ENCODE measurements around the gene THOC7.
A peak's percentile ranks its signal among the peaks of the same experiment; 100 is the strongest.

Gene THOC7

GRCh38 chr3:63830526-63830925 is 33.1 kb downstream of the THOC7 start:
- no peak for TF ChIP-seq POLR2AphosphoS5 (IDR thresholded peaks at IDR 0.05; ENCODE audit: low read depth, low read length)
- TF ChIP-seq POLR2A (IDR thresholded peaks at IDR 0.05; ENCODE audit: low read depth, low read length): no peak
- FAIRE-seq: no peak
- DNase-seq (ENCODE audit: insufficient read length): no peak

DNA sequence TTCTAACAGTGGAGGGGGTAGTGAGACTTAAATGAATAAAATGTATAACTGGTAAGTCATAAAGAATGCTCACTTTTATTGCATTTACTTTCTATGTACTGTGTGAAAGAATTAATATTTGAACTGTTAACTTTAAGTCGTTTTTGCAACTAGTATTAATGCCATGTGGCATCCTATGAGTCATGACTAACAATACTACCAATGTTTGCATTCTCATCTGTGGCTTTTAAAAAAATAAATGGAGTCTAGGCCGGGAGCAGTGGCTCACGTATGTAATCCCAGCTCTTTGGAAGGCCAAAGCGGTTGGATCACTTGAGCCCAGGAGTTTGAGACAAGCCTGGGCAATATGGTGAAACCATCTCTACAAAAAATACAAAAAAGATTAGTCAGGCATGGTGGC is 39.3 kb downstream of the THOC7 start:
- no peak for DNase-seq (ENCODE audit: insufficient read length)
- TF ChIP-seq TAF1 (IDR thresholded peaks at IDR 0.05; ENCODE audit: borderline replicate concordance, low read depth, low read length) (no peak), POLR2A (IDR thresholded peaks at IDR 0.05; ENCODE audit: low read depth, low read length) (no peak), POLR2AphosphoS5 (IDR thresholded peaks at IDR 0.05; ENCODE audit: low read depth, low read length) (no peak)
- FAIRE-seq: no peak

DNA sequence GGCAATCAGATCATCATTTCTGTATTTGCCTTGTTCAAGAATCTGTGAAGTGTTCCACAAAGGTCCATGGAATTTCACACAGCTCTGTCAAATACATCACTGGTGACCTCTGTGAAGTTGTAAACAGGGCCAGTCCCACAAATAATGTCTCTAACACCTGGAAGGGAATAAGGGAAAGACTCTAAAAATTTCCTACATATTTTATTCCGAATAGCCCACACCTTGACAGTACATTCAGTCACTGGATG is 44.5 kb downstream of the THOC7 start, which contains the start of gene C3orf49:
TSS of gene C3orf49 (plus strand) at position 149 of the 248 bp plus-strand sequence. CDS start 173 bp downstream, outside the sequence.
- TF ChIP-seq POLR2A (IDR thresholded peaks at IDR 0.05; ENCODE audit: low read depth, low read length) (no peak), POLR2AphosphoS5 (IDR thresholded peaks at IDR 0.05; ENCODE audit: low read depth, low read length) (no peak), TAF1 (IDR thresholded peaks at IDR 0.05; ENCODE audit: borderline replicate concordance, low read depth, low read length) (no peak)
- FAIRE-seq: no peak
- no peak for DNase-seq (ENCODE audit: insufficient read length)

DNA sequence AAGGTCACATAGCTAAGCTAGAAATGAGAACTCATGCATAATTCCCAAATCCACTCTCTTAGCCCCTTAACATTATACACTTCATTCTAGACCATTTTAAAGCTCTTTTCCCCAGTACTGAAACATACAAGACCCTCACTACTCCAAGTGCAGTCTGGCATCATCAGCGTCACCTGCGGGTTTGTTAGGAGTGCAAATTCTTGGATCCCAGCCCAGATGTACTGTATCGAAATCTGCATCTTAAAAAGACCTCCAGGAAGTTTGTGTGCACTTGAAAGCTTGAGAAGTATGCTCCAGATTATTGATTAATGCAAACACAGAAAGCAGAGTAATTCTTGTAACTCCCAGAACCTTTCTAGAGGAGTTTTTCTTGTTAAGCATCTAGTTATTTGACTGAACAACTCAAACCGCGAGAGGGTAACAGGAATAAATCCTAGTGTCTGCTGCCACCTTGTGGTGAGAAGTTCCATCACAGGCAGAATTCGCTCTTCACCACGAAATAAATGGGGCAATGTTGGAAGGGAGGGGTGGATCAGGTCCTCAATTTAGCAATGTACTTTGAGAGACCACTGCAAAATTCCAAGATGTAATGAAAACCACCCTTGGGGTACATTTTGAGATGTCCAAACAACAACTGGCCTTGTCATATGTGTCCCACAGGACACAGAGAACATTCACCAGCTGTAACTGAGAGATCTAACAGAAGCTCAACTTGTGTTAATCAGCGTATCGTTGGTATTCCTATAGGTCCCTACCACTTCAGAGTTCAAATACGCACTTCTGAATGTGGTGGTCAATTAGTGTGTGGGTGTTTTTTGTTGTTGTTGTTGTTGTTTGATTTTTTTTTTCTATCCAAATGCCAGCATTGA is 45.1 kb downstream of the THOC7 start:
- no peak for TF ChIP-seq TAF1 (IDR thresholded peaks at IDR 0.05; ENCODE audit: borderline replicate concordance, low read depth, low read length)
- no peak for TF ChIP-seq POLR2AphosphoS5 (IDR thresholded peaks at IDR 0.05; ENCODE audit: low read depth, low read length)
- TF ChIP-seq POLR2A (IDR thresholded peaks at IDR 0.05; ENCODE audit: low read depth, low read length): no peak
- DNase-seq (ENCODE audit: insufficient read length) (peak; percentile 19), FAIRE-seq (peak; percentile 98)

- FAIRE-seq (no peak), DNase-seq (ENCODE audit: insufficient read length) (no peak)
- TF ChIP-seq POLR2AphosphoS5 (IDR thresholded peaks at IDR 0.05; ENCODE audit: low read depth, low read length): no peak
- TF ChIP-seq POLR2A (IDR thresholded peaks at IDR 0.05; ENCODE audit: low read depth, low read length): no peak
- no peak for TF ChIP-seq TAF1 (IDR thresholded peaks at IDR 0.05; ENCODE audit: borderline replicate concordance, low read depth, low read length)
Measured at GRCh38 chr3:63817225-63817624, 46.4 kb downstream of the THOC7 start.

DNA sequence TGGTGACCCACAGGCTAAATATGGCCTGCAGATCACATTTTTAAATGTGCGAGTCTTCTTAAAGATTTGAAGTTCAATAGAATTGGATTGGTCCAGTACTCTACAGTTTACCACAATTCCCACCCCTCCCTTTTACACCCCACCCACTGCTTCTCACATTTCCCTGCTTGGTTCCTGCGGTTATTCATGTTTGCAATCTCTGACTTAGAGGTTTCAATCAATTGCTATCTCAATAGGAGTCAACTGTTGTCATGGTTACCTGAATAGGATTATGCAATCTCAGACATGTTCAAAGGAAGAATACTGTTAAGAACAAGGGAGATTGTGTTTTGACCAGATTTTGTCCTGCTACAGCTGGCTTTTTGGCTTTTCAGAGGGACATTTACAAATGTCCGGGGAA is 49.4 kb downstream of the THOC7 start:
- no peak for FAIRE-seq
- TF ChIP-seq POLR2AphosphoS5 (IDR thresholded peaks at IDR 0.05; ENCODE audit: low read depth, low read length) (no peak), POLR2A (IDR thresholded peaks at IDR 0.05; ENCODE audit: low read depth, low read length) (no peak), TAF1 (IDR thresholded peaks at IDR 0.05; ENCODE audit: borderline replicate concordance, low read depth, low read length) (no peak)

GRCh38 chr3:63809607-63810006 is 54.0 kb downstream of the THOC7 start:
- FAIRE-seq: no peak
- DNase-seq (ENCODE audit: insufficient read length): no peak
- TF ChIP-seq POLR2A (IDR thresholded peaks at IDR 0.05; ENCODE audit: low read depth, low read length): no peak
- TF ChIP-seq TAF1 (IDR thresholded peaks at IDR 0.05; ENCODE audit: borderline replicate concordance, low read depth, low read length): no peak
- TF ChIP-seq POLR2AphosphoS5 (IDR thresholded peaks at IDR 0.05; ENCODE audit: low read depth, low read length): no peak

More for the DNA sequence above, 49.4 kb downstream of the THOC7 start:
- DNase-seq (ENCODE audit: insufficient read length): no peak

GRCh38 chr3:63808633-63809032 is 55.0 kb downstream of the THOC7 start:
- DNase-seq (ENCODE audit: insufficient read length) (no peak), FAIRE-seq (no peak)
- TF ChIP-seq POLR2AphosphoS5 (IDR thresholded peaks at IDR 0.05; ENCODE audit: low read depth, low read length) (no peak), TAF1 (IDR thresholded peaks at IDR 0.05; ENCODE audit: borderline replicate concordance, low read depth, low read length) (no peak), POLR2A (IDR thresholded peaks at IDR 0.05; ENCODE audit: low read depth, low read length) (no peak)

GRCh38 chr3:63807961-63808565 is 55.5 kb downstream of the THOC7 start:
- FAIRE-seq (no peak), DNase-seq (ENCODE audit: insufficient read length) (no peak)
- TF ChIP-seq TAF1 (IDR thresholded peaks at IDR 0.05; ENCODE audit: borderline replicate concordance, low read depth, low read length) (no peak), POLR2A (IDR thresholded peaks at IDR 0.05; ENCODE audit: low read depth, low read length) (no peak), POLR2AphosphoS5 (IDR thresholded peaks at IDR 0.05; ENCODE audit: low read depth, low read length) (no peak)

- no peak for FAIRE-seq
- DNase-seq (ENCODE audit: insufficient read length): no peak
- TF ChIP-seq POLR2A (IDR thresholded peaks at IDR 0.05; ENCODE audit: low read depth, low read length) (no peak), TAF1 (IDR thresholded peaks at IDR 0.05; ENCODE audit: borderline replicate concordance, low read depth, low read length) (no peak), POLR2AphosphoS5 (IDR thresholded peaks at IDR 0.05; ENCODE audit: low read depth, low read length) (no peak)
Measured at GRCh38 chr3:63803911-63804310, 59.7 kb downstream of the THOC7 start.

DNA sequence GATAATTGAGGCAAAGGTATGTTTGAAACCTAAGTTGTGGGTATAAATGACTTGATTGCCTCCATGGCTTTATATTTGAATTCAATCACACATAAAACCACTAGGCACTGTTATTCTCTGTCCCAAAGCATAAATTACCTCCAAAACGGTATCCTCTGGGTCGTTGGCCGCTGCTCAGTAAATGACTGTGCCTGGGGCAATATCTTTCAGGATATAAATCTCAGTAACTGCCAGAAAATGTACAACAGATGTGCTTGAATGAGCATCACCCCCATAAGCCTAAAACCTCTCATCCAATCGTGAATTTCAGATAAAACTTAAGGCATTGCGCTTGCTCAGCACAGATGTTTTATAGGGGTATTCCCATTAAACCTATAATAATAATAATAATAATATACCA is 63.5 kb downstream of the THOC7 start:
- no peak for TF ChIP-seq TAF1 (IDR thresholded peaks at IDR 0.05; ENCODE audit: borderline replicate concordance, low read depth, low read length)
- no peak for TF ChIP-seq POLR2AphosphoS5 (IDR thresholded peaks at IDR 0.05; ENCODE audit: low read depth, low read length)
- TF ChIP-seq POLR2A (IDR thresholded peaks at IDR 0.05; ENCODE audit: low read depth, low read length): no peak

GRCh38 chr3:63798949-63799348 is 64.7 kb downstream of the THOC7 start:
- TF ChIP-seq POLR2AphosphoS5 (IDR thresholded peaks at IDR 0.05; ENCODE audit: low read depth, low read length): no peak
- TF ChIP-seq POLR2A (IDR thresholded peaks at IDR 0.05; ENCODE audit: low read depth, low read length): no peak
- TF ChIP-seq TAF1 (IDR thresholded peaks at IDR 0.05; ENCODE audit: borderline replicate concordance, low read depth, low read length): no peak
- peak; percentile 36 for FAIRE-seq

More for the DNA sequence above, 63.5 kb downstream of the THOC7 start:
- FAIRE-seq (no peak), DNase-seq (ENCODE audit: insufficient read length) (no peak)

More at GRCh38 chr3:63798949-63799348, 64.7 kb downstream of the THOC7 start:
- no peak for DNase-seq (ENCODE audit: insufficient read length)

Measured in GM12892 (cell line).